K562 (cell line): ENCODE data around the gene SPATA33. TPM values are rescaled to one million over a fixed set of nuclear protein-coding genes. Genes with fewer than 3 reads are reported as not detected.

Experiments
- BDP1 ChIP-seq: IDR thresholded peaks from 3 replicates; pipeline ENCODE4 v1.6.1; 2011; ENCODE audit not compliant: insufficient read length, insufficient read depth
- CREM ChIP-seq: IDR thresholded peaks from 2 replicates; pipeline ENCODE4 v1.6.1; 2014; ENCODE audit warnings: antibody characterized with exemption, low read depth
- REST ChIP-seq, 2 experiments: fragments of 450-650 bp; formaldehyde crosslinking in 1 of 2; IDR thresholded peaks; 2 replicates each; pipeline versions ENCODE4 v1.4.0 to v1.6.1; 2014 to 2020; ENCODE audit warnings: mild to moderate bottlenecking in 2 of 2, borderline replicate concordance in 1 of 2, low read depth in 1 of 2
- STAT6 ChIP-seq: sonication (generic); formaldehyde crosslinking; IDR thresholded peaks from 2 replicates; pipeline ENCODE4 v1.8.1; 2023; ENCODE audit warnings: mild to moderate bottlenecking, missing genetic modification reagents
- polyA plus RNA-seq, 8 experiments: library from polyadenylated mRNA; depleted of rRNA in 4 of 8; stranded (reverse) in 5 of 8; unstranded in 3 of 8; fragments of >200 nt; fragmentation: Nextera tagmentation in 2 of 8; fragmentation: Illumina TruSeq in 1 of 8; extraction: Ambion mirVana in 2 of 8; extraction: Trizol in 1 of 8; gene quantifications; 2 replicates each; pipeline versions ENCODE4 v1.2.1 to v1.2.3, GENCODE V29; 2011 to 2014; ENCODE audit warnings: inconsistent platforms in 1 of 8, missing spikeins in 1 of 8
- total RNA-seq, 7 experiments: library from RNA; depleted of rRNA in 6 of 7; stranded (reverse); fragments of >200 nt in 6 of 7; fragmentation: Illumina TruSeq in 2 of 7; extraction: Trizol in 2 of 7; gene quantifications; 2 replicates each; pipeline versions ENCODE4 v1.2.1 to v1.2.3, GENCODE V29; 2011 to 2021; ENCODE audit warnings: low replicate concordance in 1 of 7

SPATA33 gene
- total and polyA plus RNA-seq, 9 of the 15 experiments (the other 6 are each of a cell fraction or from before 2014, with no cell fraction given), result 4.0 to 20.0 (median 11.8) TPM

- TF ChIP-seq STAT6 (no peak), CREM (0 out of 2 replicates have a peak, but pooled peaks have one; percentile 6), REST (IDR thresholded peaks at IDR 0.05; ENCODE audit: borderline replicate concordance) (no peak), REST (CRISPR knock-in tag; IDR thresholded peaks at IDR 0.05; ENCODE audit: low read depth) (no peak), BDP1 (no peak)
These were observed 29.0 kb downstream of the SPATA33 start, which contains the start of gene CDK10 (continued) for GRCh38 chr16:89686520-89687091.
